Caco-2 (cell line): ENCODE results near the gene UXS1. TPM values are rescaled to one million over a fixed set of nuclear protein-coding genes. Genes with fewer than 3 reads are reported as not detected.

Source experiments
- BruUV-seq: library from RNA; stranded (reverse); fragments of 400-500 nt; replicated peaks from 2 replicates; lab custom pipeline; 2021; lab: Mats Ljungman, UMichigan
- CTCF ChIA-PET: fragments of 300-600 bp; sonication (Branson Sonifier 250); formaldehyde crosslinking; loops from one replicate; lab custom pipeline; 2022; ENCODE audit warnings: antibody characterized with exemption; lab: Charles Lee
- POLR2A ChIA-PET: fragments of 300-600 bp; sonication (Branson Sonifier 250); formaldehyde crosslinking; loops from one replicate; lab custom pipeline; 2022; ENCODE audit warnings: antibody characterized with exemption; lab: Charles Lee
- DNase-seq, 2 experiments: peaks; one replicate each; pipeline versions ENCODE4 v3.0.0 to v3.0.0-alpha.2; 2020 to 2022
- H3K27me3 ChIP-seq: replicated peaks from 2 replicates; pipeline ENCODE4 v1.6.0; 2011; ENCODE audit warnings: low read length; ENCODE audit not compliant: control insufficient read depth, insufficient read depth
- H3K36me3 ChIP-seq: 2 replicates; pipeline ENCODE4 v1.5.1; 2011; ENCODE audit warnings: low read length; ENCODE audit not compliant: control insufficient read depth, insufficient read depth
- H3K4me1 ChIP-seq: fragments of 250-450 bp; sonication (Bioruptor Pico); 2 replicates; pipeline ENCODE4 v1.5.1; 2020; ENCODE audit warnings: mild to moderate bottlenecking
- H3K4me3 ChIP-seq: 2 replicates; pipeline ENCODE4 v1.5.1; 2011; ENCODE audit warnings: low read depth, mild to moderate bottlenecking, control low read depth, low read length
- H3K9me3 ChIP-seq: fragments of 250-450 bp; sonication (Bioruptor Pico); 2 replicates; pipeline ENCODE4 v1.5.1; 2020; ENCODE audit warnings: mild to moderate bottlenecking, moderate library complexity
- H3K27ac Mint-ChIP-seq: one replicate; pipeline ENCODE4 v1.8.0; 2022; ENCODE audit warnings: mixed read lengths; ENCODE audit not compliant: unreplicated experiment
- H3K27me3 Mint-ChIP-seq: one replicate; pipeline ENCODE4 v1.8.0; 2022; ENCODE audit warnings: mixed read lengths; ENCODE audit not compliant: insufficient read depth, unreplicated experiment
- H3K36me3 Mint-ChIP-seq: one replicate; pipeline ENCODE4 v1.8.0; 2022; ENCODE audit warnings: mild to moderate bottlenecking, mixed read lengths; ENCODE audit not compliant: insufficient read depth, unreplicated experiment
- H3K4me1 Mint-ChIP-seq: one replicate; pipeline ENCODE4 v1.8.0; 2022; ENCODE audit warnings: low read depth, mixed read lengths; ENCODE audit not compliant: unreplicated experiment
- H3K4me3 Mint-ChIP-seq: one replicate; pipeline ENCODE4 v1.8.0; 2022; ENCODE audit warnings: mild to moderate bottlenecking, moderate library complexity, mixed read lengths; ENCODE audit not compliant: unreplicated experiment
- H3K9me3 Mint-ChIP-seq: one replicate; pipeline ENCODE4 v1.8.0; 2022; ENCODE audit warnings: mixed read lengths; ENCODE audit not compliant: unreplicated experiment
- CTCF ChIP-seq, 2 experiments: fragments of 200-600 bp in 1 of 2; IDR thresholded peaks; 1 replicate in 1 of 2; 2 replicates in 1 of 2; pipeline versions ENCODE4 v1.5.1 to v1.8.0; 2011 to 2022; ENCODE audit warnings: antibody characterized with exemption in 1 of 2, control low read depth in 1 of 2, inconsistent platforms in 1 of 2, low read depth in 1 of 2, low read length in 1 of 2, mild to moderate bottlenecking in 1 of 2, moderate library complexity in 1 of 2; ENCODE audit not compliant: insufficient read depth in 1 of 2, severe bottlenecking in 1 of 2, unreplicated experiment in 1 of 2
- intact Hi-C: fragments of 100-400 bp; cut with micrococcal nuclease; formaldehyde crosslinking; loops from one replicate; pipeline ENCODE4 v1.10.0; 2022; ENCODE audit not compliant: unreplicated experiment
- total RNA-seq: library from RNA; stranded (reverse); gene quantifications from 2 replicates; pipeline ENCODE4 v1.2.3, GENCODE V29; 2022

The UXS1 gene
- total RNA-seq, 1 experiment from 2014 or later = 72.7 TPM

DNA sequence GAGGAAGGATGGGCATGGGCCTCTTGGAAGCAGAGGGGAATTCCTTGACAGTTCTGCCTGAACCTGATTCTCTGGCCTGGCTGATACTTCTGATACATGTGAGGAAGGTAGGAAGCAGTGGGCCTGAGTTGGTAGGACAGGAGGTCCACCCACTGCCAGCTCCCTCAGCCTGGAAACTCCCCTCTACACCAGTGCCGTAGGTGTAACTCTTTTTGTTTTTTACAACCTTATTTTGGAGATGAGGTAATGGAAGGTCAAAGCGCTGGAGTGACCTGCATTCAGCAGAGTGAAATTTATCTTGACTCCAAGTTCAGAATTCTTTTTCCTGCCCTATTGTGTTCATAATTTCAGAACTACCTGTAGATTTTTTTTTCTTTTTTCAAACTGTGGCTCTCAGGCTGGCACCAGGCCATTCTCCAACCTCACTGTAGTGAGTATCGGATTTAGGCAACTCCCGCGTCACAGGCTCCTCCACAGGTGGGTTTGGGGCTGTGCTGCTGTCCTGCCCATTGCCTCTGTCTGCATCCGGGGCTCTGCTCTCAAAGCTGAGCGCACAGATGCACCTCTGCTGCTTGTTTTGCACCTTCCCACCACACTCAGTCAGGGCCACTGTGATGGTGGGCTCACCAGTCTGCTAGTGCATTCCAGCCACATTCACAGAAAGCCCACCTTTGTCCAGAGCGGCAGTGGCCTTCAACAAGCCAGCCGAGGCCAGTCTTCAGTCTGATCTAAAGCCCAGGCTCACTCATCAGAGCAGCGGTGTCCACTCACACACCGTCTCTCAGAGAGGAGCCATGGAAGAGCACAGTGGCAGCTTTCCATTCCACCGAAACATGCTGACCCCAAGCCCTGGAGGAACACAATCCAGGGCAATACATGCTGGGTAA is 87.2 kb downstream of the UXS1 start:
- Mint-ChIP-seq H3K27me3 (no peaks in the 10 kb centered on the region), H3K9me3 (no peaks in the 10 kb centered on the region), H3K36me3 (peaks cover 40% of the 10 kb centered on the region), H3K4me1 (no peaks in the 10 kb centered on the region), H3K27ac (no peak overlapping the region), H3K4me3 (no peak overlapping the region)
- DNase-seq = no peak
- POLR2A ChIA-PET = no interaction called here
- no peak for TF ChIP-seq CTCF (IDR thresholded peaks at IDR 0.05; ENCODE audit: insufficient read depth in 1 of 2, low read depth in 1 of 2, low read length in 1 of 2, severe bottlenecking in 1 of 2, unreplicated experiment in 1 of 2)
- H3K4me1 ChIP-seq = no peaks in the 10 kb centered on the region
- no peak overlapping the region for H3K4me3 ChIP-seq
- H3K36me3 ChIP-seq = no peaks in the 10 kb centered on the region; the same call in 1 of the 2 replicates
- CTCF ChIA-PET = no interaction called here
- BruUV-seq = no TSS peak
- H3K9me3 ChIP-seq = no peaks in the 10 kb centered on the region
- no peaks in the 10 kb centered on the region for H3K27me3 ChIP-seq
- intact Hi-C loops = no loop called here

DNA sequence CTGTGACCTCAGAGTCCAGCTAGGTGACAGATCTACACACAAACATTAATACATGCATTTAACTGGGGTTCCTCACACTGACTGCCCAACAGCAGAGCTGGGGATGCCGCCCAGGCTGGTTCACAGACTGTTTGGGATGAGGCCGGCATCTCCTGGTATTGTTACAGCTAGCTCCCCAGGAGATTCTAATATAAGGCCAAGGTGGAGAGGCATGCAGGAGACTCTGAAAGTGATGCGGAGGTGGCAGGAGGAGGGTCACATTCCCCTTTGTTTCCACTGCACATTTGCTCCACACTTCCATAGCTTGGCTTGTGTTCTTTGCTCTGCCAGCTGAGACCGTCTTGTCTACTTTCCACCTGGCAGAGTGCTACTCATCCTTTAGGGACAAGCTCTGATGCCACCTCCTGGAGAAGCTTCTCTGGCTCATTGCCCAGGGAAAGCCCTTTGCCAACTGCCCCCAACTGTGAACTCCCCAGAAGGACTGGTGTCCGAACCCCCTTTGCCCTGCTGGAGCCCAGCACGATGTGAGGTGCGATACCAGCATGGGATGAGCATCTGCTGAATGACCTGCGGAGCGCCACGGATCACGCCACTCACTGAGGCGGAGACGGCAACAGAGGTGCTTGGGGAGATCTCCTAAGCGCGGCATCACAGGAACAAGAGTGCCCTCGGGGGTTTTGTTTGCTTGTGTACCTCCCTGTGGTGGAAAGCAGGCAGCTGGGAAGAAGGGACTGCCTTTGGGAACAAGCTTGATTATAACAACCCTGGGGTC is 88.8 kb downstream of the UXS1 start:
- H3K36me3 Mint-ChIP-seq = peaks cover 29% of the 10 kb centered on the region
- Histone ChIP-seq H3K36me3 (no peaks in the 10 kb centered on the region), H3K27me3 (no peaks in the 10 kb centered on the region), H3K4me3 (no peak overlapping the region), H3K4me1 (no peaks in the 10 kb centered on the region), H3K9me3 (no peaks in the 10 kb centered on the region)
- no peak overlapping the region for H3K27ac Mint-ChIP-seq
- BruUV-seq = no TSS peak
- no peak for DNase-seq
- no peaks in the 10 kb centered on the region for H3K9me3 Mint-ChIP-seq
- H3K27me3 Mint-ChIP-seq = no peaks in the 10 kb centered on the region
- intact Hi-C loops = loop anchor here (2.0 kb wide), 2 partner anchors 57 to 143 kb away; no protein-coding TSS in a partner anchor
- no peak for TF ChIP-seq CTCF (IDR thresholded peaks at IDR 0.05; ENCODE audit: insufficient read depth in 1 of 2, low read depth in 1 of 2, low read length in 1 of 2, severe bottlenecking in 1 of 2, unreplicated experiment in 1 of 2)
- H3K4me1 Mint-ChIP-seq = no peaks in the 10 kb centered on the region
- ChIA-PET POLR2A (no interaction called here), CTCF (interaction anchor here (0.7 to 1.0 kb wide), 2 partner anchors 20 to 302 kb away, joined by 4 read pairs; no protein-coding TSS in a partner anchor)
- no peak overlapping the region for H3K4me3 Mint-ChIP-seq
